PFSK-1 (cell line): ENCODE data around the gene ZNF580.

ENCODE experiments used
- POLR2AphosphoS5 ChIP-seq: IDR thresholded peaks from 2 replicates; pipeline ENCODE4 v1.6.1; 2012; ENCODE audit warnings: low read depth, mild to moderate bottlenecking, control low read depth, low read length, moderate library complexity
- SIN3A ChIP-seq: IDR thresholded peaks from 2 replicates; pipeline ENCODE4 v1.6.1; 2012; ENCODE audit warnings: mild to moderate bottlenecking, low read length, moderate library complexity, borderline replicate concordance; ENCODE audit not compliant: insufficient read depth

DNA sequence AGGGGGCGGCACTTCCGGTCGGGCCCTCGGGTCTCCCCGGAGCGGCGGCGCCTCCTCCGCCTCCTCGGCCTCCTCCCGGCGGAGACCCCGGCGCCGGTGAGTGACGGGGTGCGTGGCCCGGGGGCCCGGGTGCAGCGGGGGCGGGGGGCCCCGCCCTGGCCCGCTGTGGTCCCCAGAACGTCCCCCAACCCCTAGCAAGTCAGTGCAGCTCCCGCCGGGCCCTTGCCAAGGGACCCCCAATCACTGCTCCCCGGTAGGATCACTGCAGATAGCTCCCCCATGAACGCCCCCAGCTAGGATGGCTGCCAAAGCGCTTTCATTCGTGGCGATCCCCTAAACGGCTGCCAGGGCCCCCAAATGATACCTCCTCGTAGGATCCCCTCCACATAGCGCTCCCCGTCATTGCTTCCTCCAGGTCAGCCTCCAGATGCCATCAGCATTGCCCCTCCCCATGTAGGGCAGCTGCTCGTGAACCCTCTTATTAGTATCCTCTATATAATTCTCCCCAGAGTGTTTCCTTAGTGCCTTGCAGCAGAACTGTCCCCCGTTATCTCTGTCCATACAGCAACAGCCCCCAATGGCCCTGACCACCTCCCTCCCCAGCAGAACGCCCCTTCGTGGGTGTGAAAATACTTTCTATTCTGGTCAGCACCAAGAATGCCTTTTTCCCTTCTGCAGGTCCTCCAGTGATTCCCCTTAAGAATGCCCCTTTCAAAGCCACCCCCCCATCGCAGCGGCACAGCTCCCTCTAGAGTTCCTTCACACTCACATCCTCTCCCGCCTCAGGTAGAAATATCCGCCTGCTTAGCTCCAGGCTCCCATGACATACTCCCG lies 34.9 kb upstream of the ZNF580 start, which contains the start of gene ZNF865:
- TF ChIP-seq POLR2AphosphoS5, result no peak; the same call in 1 of the 2 replicates
- no peak for TF ChIP-seq SIN3A
